ENCODE data around the gene KEL.

DNA sequence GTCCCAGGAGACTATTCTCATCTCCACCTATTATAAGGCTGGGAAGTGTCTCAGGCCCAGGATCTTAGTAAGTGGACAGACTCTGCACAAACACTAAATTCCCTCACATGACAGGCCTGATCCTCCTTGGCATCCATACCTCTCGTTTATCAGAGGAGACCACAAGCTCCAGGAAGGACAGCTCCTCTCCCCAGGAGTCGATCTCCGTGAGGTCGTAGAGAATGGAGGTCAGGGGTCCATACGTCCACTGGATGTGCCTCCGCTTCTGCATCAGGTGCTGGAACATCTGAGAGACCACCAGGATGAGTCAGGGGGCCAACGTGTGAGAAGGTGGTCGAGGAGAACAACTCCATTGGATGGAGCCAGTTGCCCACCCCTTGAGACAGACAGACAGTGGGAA is 34.2 kb downstream of the KEL start:
- TF ChIP-seq, protein P1, sequence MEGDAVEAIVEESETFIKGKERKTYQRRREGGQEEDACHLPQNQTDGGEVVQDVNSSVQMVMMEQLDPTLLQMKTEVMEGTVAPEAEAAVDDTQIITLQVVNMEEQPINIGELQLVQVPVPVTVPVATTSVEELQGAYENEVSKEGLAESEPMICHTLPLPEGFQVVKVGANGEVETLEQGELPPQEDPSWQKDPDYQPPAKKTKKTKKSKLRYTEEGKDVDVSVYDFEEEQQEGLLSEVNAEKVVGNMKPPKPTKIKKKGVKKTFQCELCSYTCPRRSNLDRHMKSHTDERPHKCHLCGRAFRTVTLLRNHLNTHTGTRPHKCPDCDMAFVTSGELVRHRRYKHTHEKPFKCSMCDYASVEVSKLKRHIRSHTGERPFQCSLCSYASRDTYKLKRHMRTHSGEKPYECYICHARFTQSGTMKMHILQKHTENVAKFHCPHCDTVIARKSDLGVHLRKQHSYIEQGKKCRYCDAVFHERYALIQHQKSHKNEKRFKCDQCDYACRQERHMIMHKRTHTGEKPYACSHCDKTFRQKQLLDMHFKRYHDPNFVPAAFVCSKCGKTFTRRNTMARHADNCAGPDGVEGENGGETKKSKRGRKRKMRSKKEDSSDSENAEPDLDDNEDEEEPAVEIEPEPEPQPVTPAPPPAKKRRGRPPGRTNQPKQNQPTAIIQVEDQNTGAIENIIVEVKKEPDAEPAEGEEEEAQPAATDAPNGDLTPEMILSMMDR (IDR thresholded peaks at IDR 0.05 in 2 of 3, conservative IDR thresholded peaks at IDR 0.05 in 1 of 3; ENCODE audit: borderline replicate concordance in 1 of 3, insufficient read depth in 1 of 3, low read depth in 2 of 3, low read length in 2 of 3), result no peak
- TF ChIP-seq POLR2A (IDR thresholded peaks at IDR 0.05; ENCODE audit: borderline replicate concordance, extremely low read depth, insufficient read depth, insufficient read length) (no peak), RAD21 (IDR thresholded peaks at IDR 0.05; ENCODE audit: low read depth) (no peak)

Measured in HCT116 (cell line).